ENCODE results near the gene SNRNP35.

DNA sequence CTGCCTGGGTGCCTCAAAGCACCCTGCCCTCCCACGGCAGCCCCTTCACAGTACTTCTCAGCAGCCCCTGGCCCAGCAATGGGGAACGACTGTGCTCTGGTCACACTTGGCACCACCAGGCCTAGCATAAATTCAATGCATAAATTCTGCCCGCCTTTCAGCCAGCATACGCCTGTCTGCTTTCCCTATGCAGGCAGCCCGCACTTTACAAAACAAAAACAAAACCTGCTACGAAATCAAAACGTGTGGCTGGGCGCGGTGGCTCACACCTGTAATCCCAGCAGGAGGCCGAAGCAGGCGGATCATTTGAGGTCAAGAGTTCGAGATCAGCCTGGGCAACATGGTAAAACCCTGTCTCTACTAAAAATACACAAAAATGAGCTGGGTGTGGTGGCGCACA, 33.5 kb downstream of the SNRNP35 start:
- TF ChIP-seq CTCF (IDR thresholded peaks at IDR 0.05) = no peak
- TF ChIP-seq POLR2A (IDR thresholded peaks at IDR 0.05) = no peak
- no peak for TF ChIP-seq POLR2AphosphoS5 (IDR thresholded peaks at IDR 0.05)
